Testis (tissue), 2 donors: ENCODE measurements around the gene L1CAM.

Experiments
- POLR2A ChIP-seq: fragments of 450-650 bp; IDR thresholded peaks from one replicate; pipeline ENCODE4 v1.6.1; 2017; ENCODE audit warnings: antibody characterized with exemption, mild to moderate bottlenecking, moderate library complexity
- TF ChIP-seq, protein P1 (sequence below), 3 experiments: fragments of 450-650 bp in 2 of 3; fragments of 200-600 bp in 1 of 3; sonication (generic) in 1 of 3; IDR thresholded peaks; one replicate each; pipeline ENCODE4 v1.5.1; 2016 to 2019; ENCODE audit warnings: antibody characterized with exemption in 3 of 3, mild to moderate bottlenecking in 2 of 3, moderate library complexity in 1 of 3

- TF ChIP-seq, protein P1, sequence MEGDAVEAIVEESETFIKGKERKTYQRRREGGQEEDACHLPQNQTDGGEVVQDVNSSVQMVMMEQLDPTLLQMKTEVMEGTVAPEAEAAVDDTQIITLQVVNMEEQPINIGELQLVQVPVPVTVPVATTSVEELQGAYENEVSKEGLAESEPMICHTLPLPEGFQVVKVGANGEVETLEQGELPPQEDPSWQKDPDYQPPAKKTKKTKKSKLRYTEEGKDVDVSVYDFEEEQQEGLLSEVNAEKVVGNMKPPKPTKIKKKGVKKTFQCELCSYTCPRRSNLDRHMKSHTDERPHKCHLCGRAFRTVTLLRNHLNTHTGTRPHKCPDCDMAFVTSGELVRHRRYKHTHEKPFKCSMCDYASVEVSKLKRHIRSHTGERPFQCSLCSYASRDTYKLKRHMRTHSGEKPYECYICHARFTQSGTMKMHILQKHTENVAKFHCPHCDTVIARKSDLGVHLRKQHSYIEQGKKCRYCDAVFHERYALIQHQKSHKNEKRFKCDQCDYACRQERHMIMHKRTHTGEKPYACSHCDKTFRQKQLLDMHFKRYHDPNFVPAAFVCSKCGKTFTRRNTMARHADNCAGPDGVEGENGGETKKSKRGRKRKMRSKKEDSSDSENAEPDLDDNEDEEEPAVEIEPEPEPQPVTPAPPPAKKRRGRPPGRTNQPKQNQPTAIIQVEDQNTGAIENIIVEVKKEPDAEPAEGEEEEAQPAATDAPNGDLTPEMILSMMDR (IDR thresholded peaks at IDR 0.05), result no peak
- TF ChIP-seq POLR2A, result no peak
These were observed 3.9 kb downstream of the L1CAM start for GRCh38 chrX:153882086-153882498.
